Sigmoid colon (tissue), 7 donors: ENCODE data around the gene CCPG1. TPM values are rescaled to one million over a fixed set of nuclear protein-coding genes. Genes with fewer than 3 reads are reported as not detected.

Source experiments
- DNase-seq: peaks from one replicate; pipeline ENCODE4 v3.0.0-alpha.2; 2019
- H3K27ac ChIP-seq, 4 donors: fragments of 200-600 bp; sonication (generic); one replicate each; pipeline ENCODE4 v1.5.1; 2016 to 2019; ENCODE audit warnings: mild to moderate bottlenecking in 1 of 4
- H3K27me3 ChIP-seq, 3 donors: fragments of 200-600 bp; sonication (generic); one replicate each; pipeline ENCODE4 v1.5.1; 2019; ENCODE audit warnings: mild to moderate bottlenecking in 1 of 3
- H3K36me3 ChIP-seq, 4 donors: fragments of 200-600 bp; sonication (generic); one replicate each; pipeline ENCODE4 v1.5.1; 2016 to 2019
- H3K4me1 ChIP-seq, 4 donors: fragments of 200-600 bp; sonication (generic); one replicate each; pipeline ENCODE4 v1.5.1; 2017 to 2019
- H3K4me3 ChIP-seq, 4 donors: fragments of 200-600 bp; sonication (generic); one replicate each; pipeline ENCODE4 v1.5.1; 2017 to 2019; ENCODE audit warnings: mild to moderate bottlenecking in 2 of 4, moderate library complexity in 1 of 4
- H3K9me3 ChIP-seq, 4 donors: fragments of 200-600 bp in 3 of 4; sonication (generic) in 3 of 4; one replicate each; pipeline versions ENCODE4 v1.5.1 to v1.6.1; 2013 to 2019
- EP300 ChIP-seq, 4 donors: sonication (generic); formaldehyde crosslinking; IDR thresholded peaks; one replicate each; pipeline ENCODE4 v1.6.1; 2017; ENCODE audit warnings: antibody characterized with exemption in 4 of 4
- POLR2A ChIP-seq, 2 donors: fragments of 450-650 bp; IDR thresholded peaks; one replicate each; pipeline ENCODE4 v1.6.1; 2016; ENCODE audit warnings: antibody characterized with exemption in 2 of 2, mild to moderate bottlenecking in 2 of 2, moderate library complexity in 2 of 2
- POLR2AphosphoS5 ChIP-seq, 4 donors: sonication (generic); formaldehyde crosslinking; IDR thresholded peaks; one replicate each; pipeline ENCODE4 v1.6.1; 2017; ENCODE audit warnings: antibody characterized with exemption in 4 of 4
- WGBS, 2 donors: extraction: QIAGEN DNeasy Blood & Tissue Kit; methylation state at CpG; one replicate each; pipeline ENCODE4 v1.1.7; 2013; 5-methylcytosine and 5-hydroxymethylcytosine counted together
- intact Hi-C: fragments of 100-400 bp; cut with DNase I; formaldehyde crosslinking; loops from one replicate; pipeline ENCODE4 v1.15.1; 2023
- polyA plus RNA-seq, 3 donors: library from polyadenylated mRNA; stranded (reverse); fragments of 200-250 nt; gene quantifications; one replicate each; pipeline ENCODE4 v1.2.3, GENCODE V29; 2013
- total RNA-seq, 4 donors: library from RNA; depleted of rRNA; stranded (reverse); fragments of >200 nt; gene quantifications; one replicate each; pipeline ENCODE4 v1.1.0, GENCODE V29; 2016
- TF ChIP-seq, protein P1 (sequence below), 4 experiments: fragments of 450-650 bp in 3 of 4; fragments of 200-600 bp in 1 of 4; IDR thresholded peaks; one replicate each; pipeline ENCODE4 v1.5.1; 2016 to 2019; ENCODE audit warnings: antibody characterized with exemption in 4 of 4, mild to moderate bottlenecking in 3 of 4, moderate library complexity in 2 of 4
- donor health status: healthy with polysubstance abuse.
- donor health status: Bipolar disorder and iron deficiency.
- donor health status: healthy.

Gene CCPG1
- total and polyA plus RNA-seq, 7 donors, result 7.6 to 58.7 (median 49.0) TPM

DNA sequence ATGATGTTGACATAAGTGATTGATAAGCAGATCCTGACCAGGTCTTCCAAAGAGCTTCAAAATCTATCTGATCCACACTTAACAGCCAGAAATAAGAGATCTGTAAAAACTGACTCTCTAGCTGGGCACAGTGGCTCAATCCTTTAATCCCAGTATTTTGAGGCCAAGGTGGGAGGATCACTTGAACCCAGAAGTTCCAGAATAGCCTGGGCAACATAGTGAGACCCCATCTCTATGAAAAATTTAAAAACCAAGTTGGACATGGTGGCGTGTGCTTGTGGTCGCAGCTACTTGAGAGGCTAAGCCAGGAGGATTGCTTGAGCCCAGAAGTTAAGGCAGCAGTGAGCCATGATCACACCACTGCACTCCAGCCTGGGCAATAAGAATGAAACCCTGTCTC is 45.5 kb downstream of the CCPG1 start:
- intact Hi-C loops, result no loop called here
- H3K9me3 ChIP-seq, result no peaks in the 10 kb centered on the region
- no peak overlapping the region for H3K4me3 ChIP-seq
- no peaks in the 10 kb centered on the region for H3K27me3 ChIP-seq
- H3K36me3 ChIP-seq, result peaks cover 0 to 53% (median 6%) of the 10 kb centered on the region in 4 donors
- TF ChIP-seq, protein P1, sequence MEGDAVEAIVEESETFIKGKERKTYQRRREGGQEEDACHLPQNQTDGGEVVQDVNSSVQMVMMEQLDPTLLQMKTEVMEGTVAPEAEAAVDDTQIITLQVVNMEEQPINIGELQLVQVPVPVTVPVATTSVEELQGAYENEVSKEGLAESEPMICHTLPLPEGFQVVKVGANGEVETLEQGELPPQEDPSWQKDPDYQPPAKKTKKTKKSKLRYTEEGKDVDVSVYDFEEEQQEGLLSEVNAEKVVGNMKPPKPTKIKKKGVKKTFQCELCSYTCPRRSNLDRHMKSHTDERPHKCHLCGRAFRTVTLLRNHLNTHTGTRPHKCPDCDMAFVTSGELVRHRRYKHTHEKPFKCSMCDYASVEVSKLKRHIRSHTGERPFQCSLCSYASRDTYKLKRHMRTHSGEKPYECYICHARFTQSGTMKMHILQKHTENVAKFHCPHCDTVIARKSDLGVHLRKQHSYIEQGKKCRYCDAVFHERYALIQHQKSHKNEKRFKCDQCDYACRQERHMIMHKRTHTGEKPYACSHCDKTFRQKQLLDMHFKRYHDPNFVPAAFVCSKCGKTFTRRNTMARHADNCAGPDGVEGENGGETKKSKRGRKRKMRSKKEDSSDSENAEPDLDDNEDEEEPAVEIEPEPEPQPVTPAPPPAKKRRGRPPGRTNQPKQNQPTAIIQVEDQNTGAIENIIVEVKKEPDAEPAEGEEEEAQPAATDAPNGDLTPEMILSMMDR (IDR thresholded peaks at IDR 0.05), result no peak
- TF ChIP-seq EP300 (IDR thresholded peaks at IDR 0.05) (no peak), POLR2AphosphoS5 (IDR thresholded peaks at IDR 0.05) (no peak), POLR2A (IDR thresholded peaks at IDR 0.05) (no peak)
- 98% methylated on average over 2 of the region's 2 CpGs for WGBS, 2 donors
- no peaks in the 10 kb centered on the region for H3K4me1 ChIP-seq
- no peak overlapping the region for H3K27ac ChIP-seq
- DNase-seq, result no peak

DNA sequence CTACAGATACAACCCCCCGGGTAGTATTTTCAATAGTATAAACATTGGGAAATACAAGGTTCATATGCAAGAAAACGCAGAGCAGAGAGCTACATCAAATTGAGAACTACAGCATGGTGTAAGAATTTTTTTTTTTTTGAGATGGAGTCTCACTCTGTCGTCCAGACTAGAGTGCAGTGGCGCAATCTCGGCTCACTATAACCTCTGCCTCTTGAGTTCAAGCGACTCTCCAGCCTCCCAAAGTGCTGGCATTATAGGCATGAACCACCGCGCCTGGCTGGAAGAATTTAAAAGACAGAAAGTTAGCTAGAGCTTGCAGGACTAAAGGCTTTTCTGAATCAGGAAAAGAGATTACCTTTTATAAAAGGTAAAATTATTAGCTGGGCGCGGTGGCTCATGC is 47.1 kb downstream of the CCPG1 start:
- H3K9me3 ChIP-seq, result no peaks in the 10 kb centered on the region
- DNase-seq, result no peak
- H3K4me3 ChIP-seq, result no peak overlapping the region
- H3K36me3 ChIP-seq, result peaks cover 0 to 48% (median 6%) of the 10 kb centered on the region in 4 donors
- H3K4me1 ChIP-seq, result no peaks in the 10 kb centered on the region
- TF ChIP-seq POLR2AphosphoS5 (IDR thresholded peaks at IDR 0.05) (no peak), POLR2A (IDR thresholded peaks at IDR 0.05) (no peak), EP300 (IDR thresholded peaks at IDR 0.05) (no peak)
- TF ChIP-seq, protein P1 (IDR thresholded peaks at IDR 0.05), result no peak
- intact Hi-C loops, result no loop called here
- 93 to 94% methylated on average over 10 of the region's 10 CpGs for WGBS, 2 donors
- no peak overlapping the region for H3K27ac ChIP-seq
- H3K27me3 ChIP-seq, result no peaks in the 10 kb centered on the region

DNA sequence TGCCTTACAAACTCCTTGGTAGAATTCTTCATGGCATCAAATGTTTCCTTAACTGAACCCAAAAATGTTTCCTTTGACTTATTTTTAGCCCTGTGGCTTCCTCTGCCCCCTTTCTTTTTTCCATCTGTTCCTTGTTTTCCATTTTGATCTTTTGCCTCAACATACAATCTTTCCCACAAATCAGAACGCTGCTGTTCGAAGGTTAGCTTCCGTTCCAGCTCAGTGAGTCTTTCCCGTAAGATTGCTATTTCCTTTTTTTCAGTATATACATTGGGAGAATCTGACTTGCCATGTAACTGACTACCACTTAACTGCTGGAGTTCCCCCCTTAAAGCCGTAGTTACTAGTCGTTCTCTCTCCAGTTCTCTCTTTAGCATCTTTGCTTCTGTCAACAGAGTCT is 47.9 kb downstream of the CCPG1 start:
- H3K4me3 ChIP-seq, result no peak overlapping the region
- DNase-seq, result no peak
- intact Hi-C loops, result no loop called here
- no peaks in the 10 kb centered on the region for H3K4me1 ChIP-seq
- H3K9me3 ChIP-seq, result no peaks in the 10 kb centered on the region
- peaks cover 0 to 56% (median 6%) of the 10 kb centered on the region in 4 donors for H3K36me3 ChIP-seq
- no peaks in the 10 kb centered on the region for H3K27me3 ChIP-seq
- TF ChIP-seq POLR2A (IDR thresholded peaks at IDR 0.05), result no peak
- TF ChIP-seq, protein P1 (IDR thresholded peaks at IDR 0.05), result no peak
- no peak for TF ChIP-seq EP300 (IDR thresholded peaks at IDR 0.05)
- no peak for TF ChIP-seq POLR2AphosphoS5 (IDR thresholded peaks at IDR 0.05)
- H3K27ac ChIP-seq, result no peak overlapping the region
- 61 to 90% methylated on average over 6 of the region's 6 CpGs for WGBS, 2 donors

DNA sequence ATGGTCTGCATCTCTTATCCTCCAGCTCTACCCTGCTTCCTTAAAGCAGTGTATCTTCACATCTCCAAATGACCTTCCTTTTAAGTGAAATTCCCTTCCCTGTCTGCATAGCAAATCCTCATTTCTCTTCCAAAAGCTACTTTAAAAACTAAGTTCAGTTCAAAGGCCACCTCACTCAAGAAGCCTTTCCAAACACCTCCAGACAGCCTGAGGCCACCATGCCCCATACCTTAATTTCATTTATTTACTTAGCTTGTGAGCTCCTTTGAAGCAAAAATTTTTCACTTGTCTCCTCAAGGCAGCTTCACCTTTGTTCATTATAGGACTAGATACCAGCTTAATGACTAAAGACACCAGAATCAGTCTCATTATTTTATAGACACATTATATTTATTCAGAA is 49.7 kb downstream of the CCPG1 start:
- intact Hi-C loops, result no loop called here
- H3K9me3 ChIP-seq, result no peaks in the 10 kb centered on the region

GRCh38 chr15:55357774-55358173 is 50.4 kb downstream of the CCPG1 start:
- no peaks in the 10 kb centered on the region for H3K27me3 ChIP-seq
- H3K4me3 ChIP-seq, result no peak overlapping the region
- H3K36me3 ChIP-seq, result peaks cover 0 to 51% (median 5%) of the 10 kb centered on the region in 4 donors
- no peak for TF ChIP-seq EP300 (IDR thresholded peaks at IDR 0.05)
- TF ChIP-seq, protein P1 (IDR thresholded peaks at IDR 0.05), result no peak
- no peak for TF ChIP-seq POLR2AphosphoS5 (IDR thresholded peaks at IDR 0.05)
- TF ChIP-seq POLR2A (IDR thresholded peaks at IDR 0.05), result no peak
- intact Hi-C loops, result no loop called here
- H3K9me3 ChIP-seq, result no peaks in the 10 kb centered on the region
- DNase-seq, result no peak
- 95 to 97% methylated on average over 2 of the region's 2 CpGs for WGBS, 2 donors
- no peak overlapping the region for H3K27ac ChIP-seq
- no peaks in the 10 kb centered on the region for H3K4me1 ChIP-seq

More for the DNA sequence above, 49.7 kb downstream of the CCPG1 start:
- H3K4me3 ChIP-seq, result no peak overlapping the region
- H3K27ac ChIP-seq, result no peak overlapping the region
- no peak for DNase-seq
- H3K36me3 ChIP-seq, result peaks cover 0 to 57% (median 6%) of the 10 kb centered on the region in 4 donors
- no peaks in the 10 kb centered on the region for H3K4me1 ChIP-seq
- H3K27me3 ChIP-seq, result no peaks in the 10 kb centered on the region
- TF ChIP-seq EP300 (IDR thresholded peaks at IDR 0.05) (no peak), POLR2A (IDR thresholded peaks at IDR 0.05) (no peak)
- TF ChIP-seq, protein P1 (IDR thresholded peaks at IDR 0.05), result no peak
